Mesenchymal stem cell (in vitro differentiated cells and primary cell): ENCODE data around the gene CHD9NB.

Source experiments
- DNase-seq: peaks from one replicate; pipeline ENCODE4 v3.0.0-alpha.2; 2013
- H2AFZ ChIP-seq: one replicate; pipeline ENCODE4 v1.6.1; 2013; ENCODE audit warnings: low read depth, mild to moderate bottlenecking, control low read depth, inconsistent platforms, low read length, moderate library complexity
- H2AK5ac ChIP-seq: 2 replicates; pipeline ENCODE4 v1.6.1; 2013; ENCODE audit warnings: low read length, moderate library complexity, mild to moderate bottlenecking, inconsistent platforms; ENCODE audit not compliant: severe bottlenecking
- H2BK120ac ChIP-seq: one replicate; pipeline ENCODE4 v1.6.1; 2013; ENCODE audit warnings: low read depth, mild to moderate bottlenecking, inconsistent platforms, low read length, moderate library complexity
- H2BK12ac ChIP-seq, 2 experiments: one replicate each; pipeline ENCODE4 v1.6.1; 2013; ENCODE audit warnings: inconsistent platforms in 2 of 2, low read length in 2 of 2, mild to moderate bottlenecking in 2 of 2, moderate library complexity in 2 of 2, control low read depth in 1 of 2
- H2BK15ac ChIP-seq: one replicate; pipeline ENCODE4 v1.6.1; 2013; ENCODE audit warnings: mild to moderate bottlenecking, low read depth, inconsistent platforms; ENCODE audit not compliant: poor library complexity, severe bottlenecking
- H2BK5ac ChIP-seq: 2 replicates; pipeline ENCODE4 v1.6.1; 2013; ENCODE audit warnings: low read depth, mild to moderate bottlenecking, low read length, control low read depth, inconsistent platforms; ENCODE audit not compliant: poor library complexity, severe bottlenecking
- H3K14ac ChIP-seq, 2 experiments: one replicate each; pipeline ENCODE4 v1.6.1; 2013; ENCODE audit warnings: inconsistent platforms in 2 of 2, low read length in 2 of 2, control low read depth in 1 of 2, mild to moderate bottlenecking in 1 of 2, moderate library complexity in 1 of 2
- H3K18ac ChIP-seq, 2 experiments: one replicate each; pipeline ENCODE4 v1.6.1; 2013; ENCODE audit warnings: inconsistent platforms in 2 of 2, low read length in 2 of 2, control low read depth in 1 of 2, low read depth in 1 of 2, mild to moderate bottlenecking in 1 of 2
- H3K23ac ChIP-seq, 2 experiments: one replicate each; pipeline ENCODE4 v1.6.1; 2013; ENCODE audit warnings: inconsistent platforms in 2 of 2, low read length in 2 of 2, mild to moderate bottlenecking in 2 of 2, moderate library complexity in 2 of 2, control low read depth in 1 of 2
- H3K27ac ChIP-seq: 2 replicates; pipeline ENCODE4 v1.5.1; 2013; ENCODE audit warnings: mild to moderate bottlenecking, moderate library complexity, low read length, control low read depth, inconsistent platforms; ENCODE audit not compliant: poor library complexity, severe bottlenecking
- H3K27me3 ChIP-seq, 2 experiments: 2 replicates each; pipeline versions ENCODE4 v1.6.1 to v1.7.0; 2013; ENCODE audit warnings: low read length in 2 of 2, mild to moderate bottlenecking in 2 of 2, moderate library complexity in 2 of 2, control low read depth in 1 of 2, inconsistent platforms in 1 of 2; ENCODE audit not compliant: control insufficient read depth in 1 of 2, insufficient read depth in 1 of 2
- H3K36me3 ChIP-seq, 2 experiments: 2 replicates each; pipeline versions ENCODE4 v1.6.1 to v1.7.0; 2013; ENCODE audit warnings: low read length in 2 of 2, control low read depth in 1 of 2, inconsistent platforms in 1 of 2, low read depth in 1 of 2, mild to moderate bottlenecking in 1 of 2; ENCODE audit not compliant: insufficient read depth in 2 of 2, control insufficient read depth in 1 of 2
- H3K4ac ChIP-seq, 2 experiments: one replicate each; pipeline ENCODE4 v1.6.1; 2013; ENCODE audit warnings: inconsistent platforms in 2 of 2, low read length in 2 of 2, mild to moderate bottlenecking in 2 of 2, moderate library complexity in 2 of 2, control low read depth in 1 of 2, low read depth in 1 of 2
- H3K4me1 ChIP-seq: 2 replicates; pipeline ENCODE4 v1.6.1; 2013; ENCODE audit warnings: low read depth, low read length, control low read depth; ENCODE audit not compliant: control insufficient read depth, insufficient read depth
- H3K4me2 ChIP-seq: 2 replicates; pipeline ENCODE4 v1.6.1; 2013; ENCODE audit warnings: low read length, mild to moderate bottlenecking, inconsistent platforms; ENCODE audit not compliant: poor library complexity, severe bottlenecking
- H3K4me3 ChIP-seq, 2 experiments: 2 replicates each; pipeline versions ENCODE4 v1.5.1 to v1.7.0; 2013; ENCODE audit warnings: low read length in 2 of 2, mild to moderate bottlenecking in 2 of 2, control low read depth in 1 of 2, low read depth in 1 of 2; ENCODE audit not compliant: insufficient read depth in 1 of 2
- H3K79me1 ChIP-seq: replicated peaks from 2 replicates; pipeline ENCODE4 v1.6.1; 2013; ENCODE audit warnings: mild to moderate bottlenecking, control low read depth, low read length, inconsistent platforms; ENCODE audit not compliant: poor library complexity, severe bottlenecking
- H3K9ac ChIP-seq: 2 replicates; pipeline ENCODE4 v1.7.0; 2013; ENCODE audit warnings: mild to moderate bottlenecking, low read length, moderate library complexity
- H3K9me3 ChIP-seq: 2 replicates; pipeline ENCODE4 v1.7.0; 2013; ENCODE audit warnings: mild to moderate bottlenecking, low read length; ENCODE audit not compliant: control insufficient read depth
- H4K8ac ChIP-seq: one replicate; pipeline ENCODE4 v1.6.1; 2013; ENCODE audit warnings: inconsistent platforms, mild to moderate bottlenecking, low read length, moderate library complexity
- H4K91ac ChIP-seq: one replicate; pipeline ENCODE4 v1.6.1; 2013; ENCODE audit warnings: mild to moderate bottlenecking, low read length, inconsistent platforms
- WGBS: methylation state at CpG from one replicate; pipeline ENCODE4 v1.1.7; 2013; ENCODE audit warnings: mixed read lengths; 5-methylcytosine and 5-hydroxymethylcytosine counted together

Gene CHD9NB

DNA sequence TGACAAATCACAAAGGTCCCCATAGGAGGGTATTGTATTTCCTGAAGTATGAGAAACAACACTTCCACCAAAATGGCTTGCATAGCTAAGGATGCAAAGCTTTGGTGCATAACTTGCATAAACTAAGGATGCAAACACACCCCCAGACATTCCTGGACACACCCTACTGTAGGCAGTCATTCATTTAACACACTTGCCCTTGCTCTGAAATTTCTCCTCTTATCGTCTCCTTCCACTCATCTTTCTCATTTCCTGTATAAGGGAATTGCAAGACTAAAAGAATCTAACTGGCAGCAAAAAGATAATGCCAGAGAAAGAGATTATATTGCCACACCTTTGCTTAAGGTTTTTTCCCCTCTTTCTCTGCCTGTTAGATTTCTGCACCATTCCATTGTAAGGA lies 30.4 kb upstream of the CHD9NB start:
- peaks cover 25% of the 10 kb centered on the region for H3K79me1 ChIP-seq
- no peak for DNase-seq
- H3K4me3 ChIP-seq: no peak overlapping the region
- H3K23ac ChIP-seq: no peak overlapping the region
- H3K9me3 ChIP-seq: no peaks in the 10 kb centered on the region
- no peak overlapping the region for H3K9ac ChIP-seq
- H3K4me2 ChIP-seq: no peak overlapping the region
- no peaks in the 10 kb centered on the region for H3K27me3 ChIP-seq
- H3K27ac ChIP-seq: no peak overlapping the region
- 57% methylated on average over 1 of the region's 1 CpG for WGBS
- no peak overlapping the region for H2BK5ac ChIP-seq
- no peak overlapping the region for H4K91ac ChIP-seq
- no peak overlapping the region for H2BK15ac ChIP-seq
- no peak overlapping the region for H2AK5ac ChIP-seq
- H3K18ac ChIP-seq: no peak overlapping the region
- no peaks in the 10 kb centered on the region for H3K36me3 ChIP-seq
- peaks cover 12% of the 10 kb centered on the region for H3K4me1 ChIP-seq
- no peak overlapping the region for H3K14ac ChIP-seq
- H2AFZ ChIP-seq: no peak overlapping the region
- H4K8ac ChIP-seq: no peak overlapping the region
- H2BK120ac ChIP-seq: no peak overlapping the region
- no peak overlapping the region for H2BK12ac ChIP-seq
- no peak overlapping the region for H3K4ac ChIP-seq

- Histone ChIP-seq H2AFZ (no peak overlapping the region), H3K9ac (no peak overlapping the region), H3K4me1 (peaks cover 12% of the 10 kb centered on the region), H3K4me2 (no peak overlapping the region), H4K91ac (no peak overlapping the region), H3K4me3 (no peak overlapping the region), H2BK15ac (no peak overlapping the region), H4K8ac (no peak overlapping the region), H2BK12ac (no peak overlapping the region), H3K23ac (no peak overlapping the region), H3K27ac (no peak overlapping the region), H3K14ac (no peak overlapping the region), H3K27me3 (no peaks in the 10 kb centered on the region), H2BK120ac (no peak overlapping the region), H3K4ac (no peak overlapping the region), H2AK5ac (no peak overlapping the region), H3K79me1 (peaks cover 26% of the 10 kb centered on the region), H3K9me3 (no peaks in the 10 kb centered on the region), H3K36me3 (no peaks in the 10 kb centered on the region), H3K18ac (no peak overlapping the region), H2BK5ac (no peak overlapping the region)
- no peak for DNase-seq
- WGBS: 93% methylated on average over 4 of the region's 4 CpGs
Observed at GRCh38 chr16:53082509-53082908, 29.8 kb upstream of the CHD9NB start.

DNA sequence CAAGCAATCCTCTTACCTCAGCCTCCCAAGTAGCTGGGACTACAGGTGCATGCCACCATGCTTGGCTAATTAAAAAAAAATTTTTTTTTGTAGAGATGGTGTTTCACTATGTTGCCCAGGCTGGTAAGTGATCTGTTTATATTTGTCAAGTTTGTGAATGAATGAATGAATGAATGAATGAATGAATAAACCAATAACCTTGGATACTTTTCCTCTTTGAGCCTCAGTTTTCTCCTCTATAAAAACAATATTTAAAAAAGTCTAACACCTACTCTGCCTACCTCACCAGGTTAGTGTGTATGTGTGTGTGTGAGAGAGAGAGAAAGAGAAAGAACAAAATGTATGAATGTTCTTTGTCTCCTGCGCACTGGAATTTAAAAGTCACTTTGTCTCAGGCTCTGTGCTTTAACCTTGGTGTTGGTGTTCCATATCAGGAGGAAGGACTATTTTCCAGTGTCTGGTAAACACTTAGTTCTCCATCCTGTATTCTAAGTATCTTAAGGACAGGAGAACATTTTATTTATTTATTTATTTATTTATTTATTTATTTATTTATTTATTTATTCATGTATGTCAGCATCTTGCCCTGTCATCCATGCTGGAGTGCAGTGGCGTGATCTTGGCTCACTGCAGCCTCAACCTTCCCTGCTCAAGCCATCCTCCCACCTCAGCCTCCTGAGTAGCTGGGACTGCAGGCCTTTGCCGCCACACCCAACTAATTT lies 29.1 kb upstream of the CHD9NB start:
- Histone ChIP-seq H3K9ac (no peak overlapping the region), H3K27ac (no peak overlapping the region), H3K36me3 (no peaks in the 10 kb centered on the region), H3K27me3 (no peaks in the 10 kb centered on the region), H2AFZ (no peak overlapping the region), H2BK120ac (no peak overlapping the region), H4K8ac (no peak overlapping the region), H3K18ac (no peak overlapping the region), H2BK5ac (no peak overlapping the region), H3K9me3 (no peaks in the 10 kb centered on the region), H2BK15ac (no peak overlapping the region), H2BK12ac (no peak overlapping the region), H3K23ac (no peak overlapping the region), H3K4me2 (no peak overlapping the region), H3K4me1 (peaks cover 12% of the 10 kb centered on the region), H3K14ac (no peak overlapping the region), H3K4ac (no peak overlapping the region), H3K79me1 (peaks cover 26% of the 10 kb centered on the region), H3K4me3 (no peak overlapping the region), H2AK5ac (no peak overlapping the region), H4K91ac (no peak overlapping the region)
- no peak for DNase-seq
- 97% methylated on average over 3 of the region's 3 CpGs for WGBS

GRCh38 chr16:53081032-53081424 lies 28.3 kb upstream of the CHD9NB start:
- Histone ChIP-seq H3K14ac (no peak overlapping the region), H3K4me1 (peaks cover 10% of the 10 kb centered on the region), H2BK120ac (no peak overlapping the region), H3K79me1 (peaks cover 26% of the 10 kb centered on the region), H4K8ac (no peak overlapping the region), H4K91ac (no peak overlapping the region), H3K27me3 (no peaks in the 10 kb centered on the region), H2BK5ac (no peak overlapping the region), H3K9me3 (no peaks in the 10 kb centered on the region), H2BK12ac (no peak overlapping the region), H3K4me3 (peak overlapping the region in 1 of 2 experiments; percentile 47), H3K9ac (peak overlapping the region; percentile 76), H2AFZ (no peak overlapping the region), H2AK5ac (no peak overlapping the region), H3K27ac (peak overlapping the region; percentile 72), H3K4me2 (no peak overlapping the region), H2BK15ac (no peak overlapping the region), H3K4ac (no peak overlapping the region), H3K18ac (no peak overlapping the region), H3K36me3 (no peaks in the 10 kb centered on the region), H3K23ac (no peak overlapping the region)
- no peak for DNase-seq
